NCI-H2081 (cell line): Measurements from ENCODE around the gene CCL4L2.
"Not testable (repeated sequence)": the region's sequence is repeated elsewhere in the genome, so short reads cannot be mapped to it uniquely, and the experiment has no call there.

Experiments
- DNase-seq, 2 experiments: peaks; one replicate each; lab custom pipeline; 2025; lab: John Stamatoyannopoulos, UW

CCL4L2 gene

DNA sequence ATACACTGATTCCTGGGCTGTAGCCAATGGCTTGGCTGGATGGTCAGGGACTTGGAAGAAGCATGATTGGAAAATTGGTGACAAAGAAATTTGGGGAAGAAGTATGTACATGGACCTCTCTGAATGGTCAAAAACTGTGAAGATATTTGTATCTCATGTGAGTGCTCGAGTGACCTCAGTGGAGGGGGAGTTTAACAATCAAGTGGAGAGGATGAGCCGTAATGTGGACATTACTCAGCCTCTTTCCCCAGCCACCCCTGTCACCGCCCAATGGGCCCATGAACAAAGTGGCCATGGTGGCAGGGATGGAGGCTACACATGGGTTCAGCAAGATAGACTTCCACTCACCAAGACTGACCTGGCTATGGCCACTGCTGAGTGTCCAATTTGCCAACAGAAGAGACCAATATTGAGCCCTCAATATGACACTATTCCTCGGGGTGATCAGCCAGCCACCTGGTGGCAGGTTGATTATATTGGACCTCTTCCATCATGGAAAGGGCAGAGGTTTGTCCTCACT lies 10.8 kb downstream of the CCL4L2 start:
- DNase-seq, result not testable (repeated sequence)

DNA sequence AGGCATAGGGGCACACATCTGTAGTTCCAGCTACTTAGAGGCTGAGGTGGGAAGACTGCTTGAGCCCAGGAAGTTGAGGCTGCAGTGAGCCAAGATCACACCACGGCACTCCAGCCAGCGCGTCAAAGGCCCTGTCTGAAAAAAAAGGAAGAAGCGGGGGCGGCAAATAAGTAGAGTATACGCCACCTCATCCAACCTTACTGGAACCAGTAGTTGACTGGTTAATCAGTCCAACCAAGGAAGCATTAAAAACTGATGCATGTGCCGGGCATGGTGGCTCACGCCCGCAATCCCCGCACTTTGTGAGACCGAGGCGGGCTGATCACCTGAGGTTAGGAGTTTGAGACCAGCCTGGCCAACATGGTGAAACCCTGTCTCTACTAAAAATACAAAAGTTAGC lies 12.1 kb downstream of the CCL4L2 start:
- DNase-seq, result not testable (repeated sequence)

DNA sequence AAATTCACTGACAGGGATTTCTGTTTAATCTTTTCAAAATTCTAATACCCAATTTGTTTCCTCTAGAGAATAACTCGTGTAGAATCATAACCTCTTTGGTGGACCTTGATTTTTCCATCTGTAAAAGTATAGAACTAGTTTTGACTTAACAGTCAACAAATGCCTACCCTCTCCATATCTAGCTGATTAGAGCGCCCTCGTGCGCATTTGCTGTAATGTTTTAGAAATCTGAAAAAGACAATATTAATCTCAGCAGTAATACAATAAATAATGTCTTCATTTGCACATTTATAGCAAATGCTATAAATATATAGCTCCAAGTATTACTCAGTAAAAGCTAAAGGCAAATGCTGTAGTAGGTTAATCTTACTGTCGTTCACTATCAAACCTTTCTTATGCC lies 18.8 kb downstream of the CCL4L2 start:
- DNase-seq, result not testable (repeated sequence)

DNA sequence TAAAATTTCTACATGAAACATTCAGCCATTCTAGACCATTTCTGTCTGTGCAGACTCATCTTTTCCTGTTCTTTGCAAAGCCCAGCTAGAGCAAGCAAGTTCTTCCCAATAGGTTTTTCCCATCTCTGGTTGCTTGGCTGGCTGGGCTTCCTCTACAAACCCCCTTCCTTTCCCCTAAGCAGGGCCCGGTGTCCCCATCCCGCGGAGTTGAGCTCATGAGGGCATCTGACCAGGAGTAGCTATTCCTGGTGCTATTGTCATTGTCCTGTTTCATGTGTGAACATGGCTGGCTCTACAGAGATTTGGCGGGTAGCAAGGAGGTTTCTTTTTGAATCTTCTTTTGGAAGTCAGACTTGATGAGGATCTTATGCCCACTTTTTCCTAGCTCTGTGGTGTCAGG lies 31.2 kb downstream of the CCL4L2 start:
- not testable (repeated sequence) for DNase-seq
